BJ (cell line): ENCODE measurements around the gene GYPA. TPM values are rescaled to one million over a fixed set of nuclear protein-coding genes. Genes with fewer than 3 reads are reported as not detected.
A peak's percentile ranks its signal among the peaks of the same experiment; 100 is the strongest.

Experiments used
- CTCF ChIA-PET: fragments of 350-600 bp; formaldehyde crosslinking; extraction: SDS; loops from one replicate; lab custom pipeline; 2021; ENCODE audit warnings: antibody characterized with exemption, inconsistent platforms; lab: Yijun Ruan, JAX
- POLR2A ChIA-PET: fragments of 300-600 bp; sonication (Branson Sonifier 250); formaldehyde crosslinking; extraction: SDS; loops from one replicate; lab custom pipeline; 2021; ENCODE audit warnings: antibody characterized with exemption; lab: Charles Lee
- DNase-seq: peaks from one replicate; pipeline ENCODE4 v3.0.0-alpha.2; 2011; ENCODE audit warnings: low read depth
- H3K27me3 ChIP-seq: 2 replicates; pipeline ENCODE4 v1.6.0; 2011; ENCODE audit warnings: low read length; ENCODE audit not compliant: control insufficient read depth, insufficient read depth
- H3K36me3 ChIP-seq: 2 replicates; pipeline ENCODE4 v1.5.1; 2011; ENCODE audit warnings: low read length; ENCODE audit not compliant: control insufficient read depth, insufficient read depth
- H3K4me3 ChIP-seq: 2 replicates; pipeline ENCODE4 v1.5.1; 2011; ENCODE audit warnings: low read depth, mild to moderate bottlenecking, control low read depth, low read length
- CTCF ChIP-seq: IDR thresholded peaks from 2 replicates; pipeline ENCODE4 v1.5.1; 2011; ENCODE audit warnings: low read depth, mild to moderate bottlenecking, control low read depth, inconsistent platforms, low read length, moderate library complexity; ENCODE audit not compliant: insufficient read depth
- polyA plus RNA-seq: library from polyadenylated mRNA; depleted of rRNA; stranded (reverse); fragments of >200 nt; gene quantifications from 2 replicates; pipeline ENCODE4 v1.2.3, GENCODE V29; 2011

The GYPA gene
- polyA plus RNA-seq, 1 experiment = not detected

- no peak overlapping the region for H3K4me3 ChIP-seq
- ChIA-PET POLR2A (no interaction called here), CTCF (no interaction called here)
- no peaks in the 10 kb centered on the region for H3K27me3 ChIP-seq
- no peaks in the 10 kb centered on the region for H3K36me3 ChIP-seq
- TF ChIP-seq CTCF = no peak
- DNase-seq = no peak
Measured at GRCh38 chr4:144179152-144179739, 38.7 kb upstream of the GYPA start.

- Histone ChIP-seq H3K27me3 (no peaks in the 10 kb centered on the region), H3K4me3 (no peak overlapping the region), H3K36me3 (no peaks in the 10 kb centered on the region)
- no peak for DNase-seq
- no peak for TF ChIP-seq CTCF
- ChIA-PET CTCF (interaction anchor here (0.6 to 1.0 kb wide), 2 partner anchors 21 to 907 kb away, joined by 3 read pairs; no protein-coding TSS in a partner anchor), POLR2A (no interaction called here)
Measured at GRCh38 chr4:144178414-144178813, 37.9 kb upstream of the GYPA start.

- ChIA-PET CTCF (interaction anchor here (1.0 kb wide), 1 partner anchor 9 kb away, joined by 3 read pairs; no protein-coding TSS in a partner anchor), POLR2A (no interaction called here)
- no peak for DNase-seq
- H3K27me3 ChIP-seq = no peaks in the 10 kb centered on the region
- no peak overlapping the region for H3K4me3 ChIP-seq
- H3K36me3 ChIP-seq = no peaks in the 10 kb centered on the region
- TF ChIP-seq CTCF = no peak
Measured at GRCh38 chr4:144176476-144176875, 36.0 kb upstream of the GYPA start.

GRCh38 chr4:144174401-144175067 lies 34.0 kb upstream of the GYPA start:
- DNase-seq = peak; percentile 10
- Histone ChIP-seq H3K27me3 (no peaks in the 10 kb centered on the region), H3K4me3 (no peak overlapping the region), H3K36me3 (no peaks in the 10 kb centered on the region)
- TF ChIP-seq CTCF = peak; percentile 29
- POLR2A ChIA-PET = no interaction called here
- CTCF ChIA-PET = interaction anchor here (0.8 to 0.9 kb wide), 2 partner anchors 9 to 886 kb away, joined by 3 to 6 read pairs; no protein-coding TSS in a partner anchor

GRCh38 chr4:144171697-144172096 lies 31.2 kb upstream of the GYPA start:
- ChIA-PET POLR2A (interaction anchor here (0.7 kb wide), 1 partner anchor 1768 kb away, joined by 3 read pairs; no protein-coding TSS in a partner anchor), CTCF (no interaction called here)
- no peak overlapping the region for H3K4me3 ChIP-seq
- H3K27me3 ChIP-seq = no peaks in the 10 kb centered on the region
- DNase-seq = no peak
- no peaks in the 10 kb centered on the region for H3K36me3 ChIP-seq
- TF ChIP-seq CTCF = no peak
